IPS DF 19.7 (cell line): ENCODE data around the gene GRM4.
"Not testable (repeated sequence)": the region's sequence is repeated elsewhere in the genome, so short reads cannot be mapped to it uniquely, and the experiment has no call there.

Source experiments
- DNase-seq: peaks from one replicate; pipeline ENCODE4 v3.0.0-alpha.2; 2013; ENCODE audit warnings: low read depth, low spot score

Gene GRM4

DNA sequence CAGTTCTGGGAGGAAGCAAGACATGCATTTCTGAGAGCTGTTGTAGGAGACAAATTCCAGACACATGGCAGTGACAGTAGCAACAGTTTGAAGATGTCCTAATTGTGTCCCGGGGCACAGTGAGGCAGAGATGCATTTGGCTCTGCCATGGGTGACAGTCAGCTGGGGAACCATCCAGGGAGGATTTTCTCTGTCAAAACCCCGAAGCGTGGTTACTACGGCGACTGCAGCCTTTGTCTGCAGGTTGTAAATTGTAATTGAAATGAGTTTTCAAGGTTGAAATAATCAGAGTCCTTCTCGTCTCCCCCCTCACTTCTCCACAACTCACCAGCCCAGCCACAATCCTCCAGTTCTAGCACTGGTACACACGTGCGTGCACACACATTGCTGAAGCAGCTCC lies 100.1 kb downstream of the GRM4 start:
- no peak for DNase-seq

GRCh38 chr6:34044945-34045595 lies 100.8 kb downstream of the GRM4 start:
- no peak for DNase-seq

DNA sequence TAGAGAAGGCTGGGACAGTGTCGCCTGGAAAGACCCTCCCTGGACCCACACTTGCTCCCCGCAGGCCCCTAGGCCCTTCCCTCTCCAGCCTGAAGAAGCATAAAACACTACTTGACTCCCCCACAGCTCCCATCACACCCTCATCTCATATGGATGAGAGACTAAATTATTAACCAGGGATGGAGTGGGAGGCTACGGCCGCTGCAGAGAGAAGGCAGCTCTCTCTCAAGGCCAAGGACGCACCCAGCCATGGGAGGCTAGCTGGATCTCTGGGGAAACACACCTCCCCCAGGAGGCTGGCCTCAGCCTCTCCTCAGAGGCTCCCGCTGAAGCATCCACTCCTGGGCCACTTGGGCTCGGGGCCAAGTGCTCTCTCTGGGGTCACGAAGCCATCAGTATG lies 102.5 kb downstream of the GRM4 start:
- DNase-seq, result no peak

DNA sequence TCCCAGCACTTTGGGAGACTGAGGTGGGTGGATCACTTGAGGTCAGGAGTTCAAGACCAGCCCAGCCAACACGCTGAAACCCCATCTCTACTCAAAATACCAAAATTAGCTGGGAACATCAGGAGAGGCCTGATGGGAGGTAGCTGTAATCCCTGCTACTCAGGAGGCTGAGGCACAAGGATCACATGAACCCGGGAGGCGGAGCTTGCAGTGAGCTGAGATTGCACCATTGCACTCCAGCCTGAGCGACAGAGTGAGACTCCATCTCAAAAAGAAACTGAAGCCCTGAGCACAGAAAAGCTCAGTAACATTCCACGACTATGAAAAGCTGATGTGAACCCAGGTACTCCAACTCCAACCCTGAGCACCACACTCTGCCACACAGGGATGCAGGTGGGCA lies 103.9 kb downstream of the GRM4 start:
- not testable (repeated sequence) for DNase-seq

- DNase-seq, result no peak
These were observed 104.5 kb downstream of the GRM4 start for GRCh38 chr6:34041385-34041784.

GRCh38 chr6:34039943-34040342 lies 105.9 kb downstream of the GRM4 start:
- no peak for DNase-seq

DNA sequence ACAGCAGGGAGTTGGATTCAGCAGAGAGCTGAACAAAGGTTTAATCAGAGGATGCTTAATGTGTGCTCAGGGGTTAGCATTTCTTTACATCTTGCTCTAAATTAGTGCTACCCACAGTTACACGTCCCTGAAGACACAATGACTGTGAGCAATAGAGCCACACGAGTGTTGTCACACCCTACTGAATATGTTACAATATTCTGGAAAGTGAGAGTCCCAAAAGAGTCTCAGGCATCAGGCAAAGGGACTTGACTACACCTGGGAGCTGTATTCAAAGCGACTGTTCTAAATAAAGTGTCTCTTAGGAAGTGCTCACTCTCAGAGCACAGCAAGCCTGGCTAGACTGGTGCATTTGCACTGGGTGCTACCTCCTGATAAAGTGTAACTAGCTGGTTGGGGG lies 108.7 kb downstream of the GRM4 start:
- DNase-seq, result no peak

GRCh38 chr6:34036357-34037069 lies 109.4 kb downstream of the GRM4 start:
- no peak for DNase-seq

DNA sequence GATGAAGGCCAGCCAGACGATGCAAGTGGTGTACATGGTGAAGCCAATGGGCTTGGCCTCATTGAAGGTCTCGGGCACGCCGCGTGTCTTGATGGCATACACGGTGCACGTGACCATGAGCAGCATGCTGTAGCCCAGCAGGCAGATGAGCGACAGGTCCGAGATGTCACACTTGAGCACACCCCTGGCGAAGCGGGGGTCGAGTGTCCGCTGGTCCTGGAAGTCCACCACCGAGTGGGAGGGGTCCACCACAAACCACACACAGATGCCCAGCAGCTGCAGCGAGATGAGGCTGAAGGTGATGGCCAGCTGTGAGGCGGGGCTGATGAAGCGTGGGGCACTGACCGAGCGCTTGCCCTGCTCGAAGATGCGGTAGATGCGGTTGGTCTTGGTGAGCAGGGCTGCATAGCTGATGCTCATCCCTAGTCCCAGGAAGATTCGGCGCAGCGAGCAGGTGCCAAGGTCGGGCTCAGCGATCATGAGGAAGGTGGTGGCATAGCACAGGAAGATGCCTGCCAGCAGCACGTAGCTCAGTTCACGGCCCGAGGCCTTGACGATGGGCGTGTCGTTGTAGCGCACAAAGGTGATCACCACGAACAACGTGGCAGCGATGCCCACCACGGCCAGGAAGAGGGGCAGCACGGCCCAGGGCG lies 110.1 kb downstream of the GRM4 start:
- no peak for DNase-seq

- no peak for DNase-seq
These were observed 110.7 kb downstream of the GRM4 start for GRCh38 chr6:34035161-34035560.

- no peak for DNase-seq
These were observed 113.0 kb downstream of the GRM4 start for GRCh38 chr6:34032856-34033255.

- no peak for DNase-seq
These were observed 114.1 kb downstream of the GRM4 start for GRCh38 chr6:34031625-34032383.

- no peak for DNase-seq
These were observed 114.9 kb downstream of the GRM4 start for GRCh38 chr6:34030831-34031624.

- no peak for DNase-seq
These were observed 116.2 kb downstream of the GRM4 start for GRCh38 chr6:34029489-34030280.

- DNase-seq, result no peak
These were observed 117.1 kb downstream of the GRM4 start for GRCh38 chr6:34028691-34029360.

DNA sequence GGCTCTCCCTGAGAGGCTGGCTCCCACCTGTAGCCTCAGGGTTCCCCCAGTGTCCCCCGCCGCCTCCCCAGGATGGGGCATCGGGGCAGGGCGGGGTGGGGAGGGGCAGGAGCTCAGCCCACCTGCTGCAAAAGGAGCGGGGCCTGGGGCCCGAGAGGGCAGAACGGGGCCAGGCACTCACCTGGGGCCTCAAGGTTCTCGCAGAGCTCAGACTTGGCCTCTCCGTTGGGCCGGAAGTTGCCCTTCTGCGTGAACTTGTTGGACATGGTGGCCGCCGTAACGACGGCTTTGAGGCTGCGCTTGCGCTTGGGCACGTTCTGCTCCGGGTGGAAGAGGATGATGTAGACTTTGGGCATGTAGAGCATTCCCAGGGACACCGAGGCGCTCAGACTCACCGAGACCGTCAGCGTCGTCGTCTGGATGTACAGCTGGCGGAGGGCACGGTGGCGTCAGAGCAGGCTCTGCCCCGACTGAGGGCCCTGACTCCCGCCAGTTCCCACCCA lies 117.9 kb downstream of the GRM4 start:
- no peak for DNase-seq

DNA sequence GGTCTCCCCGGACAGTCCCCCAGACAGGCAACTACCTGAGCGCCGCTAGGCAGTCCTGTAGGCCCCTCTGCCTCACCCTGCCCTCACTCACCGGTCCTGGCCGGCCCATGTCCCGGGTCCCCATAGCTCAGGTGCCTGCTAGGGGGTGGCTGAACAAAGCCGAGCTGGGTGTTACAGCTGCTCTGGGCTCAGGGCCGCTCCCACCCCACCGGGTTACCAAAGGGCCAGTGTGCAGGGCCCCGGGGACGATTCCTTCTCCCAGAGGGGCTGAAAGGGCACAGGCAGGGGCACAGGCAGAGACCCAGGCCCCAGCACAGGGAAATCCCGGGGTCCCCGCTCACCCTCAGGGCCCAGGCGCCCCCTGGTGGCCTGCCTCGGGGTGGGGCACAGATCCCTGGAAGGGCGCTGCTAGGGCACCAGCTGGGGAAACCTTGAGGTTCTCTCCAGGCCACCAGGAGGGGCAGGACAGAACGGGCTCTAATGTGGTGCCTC lies 118.4 kb downstream of the GRM4 start:
- DNase-seq, result no peak

DNA sequence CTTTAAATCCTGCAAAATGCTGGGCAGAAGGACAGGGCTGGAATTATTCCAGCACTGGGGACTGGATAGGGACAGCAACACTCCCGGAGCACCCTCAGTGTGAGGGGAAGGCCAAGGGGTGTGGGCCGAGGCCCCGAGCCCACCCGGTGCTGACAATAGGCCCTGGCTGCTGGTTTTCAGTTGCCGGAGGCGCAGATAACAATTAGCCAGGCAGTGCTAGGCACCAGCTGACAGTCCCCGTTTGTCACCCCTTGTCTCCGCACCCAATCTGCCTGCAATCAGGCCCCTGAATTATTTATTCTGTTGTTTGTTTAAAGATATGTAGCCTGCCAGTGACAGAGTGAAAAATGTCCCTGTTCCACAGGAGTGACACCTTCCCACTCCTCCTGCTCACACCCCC lies 120.0 kb downstream of the GRM4 start:
- DNase-seq, result no peak

DNA sequence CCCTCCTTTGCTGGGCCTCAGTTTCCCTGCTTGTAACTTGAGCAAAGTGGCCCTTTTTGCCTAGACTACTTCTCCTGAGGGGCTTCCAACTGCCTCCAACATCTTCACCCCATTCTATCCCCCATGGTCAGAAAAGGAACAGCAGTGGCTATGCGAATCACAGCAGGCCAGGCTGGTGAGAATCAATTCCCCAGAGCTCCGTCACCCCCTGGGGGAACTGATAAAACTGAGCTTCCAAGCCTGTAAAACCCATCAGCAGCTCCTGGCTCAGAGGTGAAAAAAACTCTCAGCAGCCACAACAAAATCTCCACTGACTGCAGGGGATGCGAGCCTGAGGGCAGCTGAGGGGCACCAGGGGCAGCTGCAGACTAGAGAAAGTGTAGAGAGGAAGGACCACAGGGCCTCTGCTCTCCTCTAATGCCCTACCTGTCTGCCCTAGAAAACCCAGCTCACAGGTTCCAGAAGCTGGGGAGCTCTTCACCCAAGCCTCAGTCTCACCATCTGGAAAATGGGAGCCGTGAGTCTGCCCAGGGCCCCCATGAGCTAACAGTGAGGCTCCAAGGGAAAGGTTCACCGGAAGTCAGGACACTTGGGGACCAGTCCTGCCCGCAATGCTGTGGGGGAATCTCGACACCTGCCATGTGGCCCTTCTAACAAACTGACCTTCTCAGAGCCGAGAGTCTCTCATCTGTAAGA lies 120.6 kb downstream of the GRM4 start:
- no peak for DNase-seq
